ENCODE measurements around the gene RAB24. TPM values are rescaled to one million over a fixed set of nuclear protein-coding genes. Genes with fewer than 3 reads are reported as not detected.
"Not testable (repeated sequence)": the region's sequence is repeated elsewhere in the genome, so short reads cannot be mapped to it uniquely, and the experiment has no call there.

Gene RAB24
- total RNA-seq, 2 experiments from 2014 or later, result 44.1 to 48.8 TPM

GRCh38 chr5:177343000-177343399, 39.5 kb upstream of the RAB24 start:
- DNase-seq, H3K27ac Mint-ChIP-seq: not testable (repeated sequence)
- peaks cover 43% of the 10 kb centered on the region for H3K36me3 Mint-ChIP-seq (ENCODE audit: low read depth)

DNA sequence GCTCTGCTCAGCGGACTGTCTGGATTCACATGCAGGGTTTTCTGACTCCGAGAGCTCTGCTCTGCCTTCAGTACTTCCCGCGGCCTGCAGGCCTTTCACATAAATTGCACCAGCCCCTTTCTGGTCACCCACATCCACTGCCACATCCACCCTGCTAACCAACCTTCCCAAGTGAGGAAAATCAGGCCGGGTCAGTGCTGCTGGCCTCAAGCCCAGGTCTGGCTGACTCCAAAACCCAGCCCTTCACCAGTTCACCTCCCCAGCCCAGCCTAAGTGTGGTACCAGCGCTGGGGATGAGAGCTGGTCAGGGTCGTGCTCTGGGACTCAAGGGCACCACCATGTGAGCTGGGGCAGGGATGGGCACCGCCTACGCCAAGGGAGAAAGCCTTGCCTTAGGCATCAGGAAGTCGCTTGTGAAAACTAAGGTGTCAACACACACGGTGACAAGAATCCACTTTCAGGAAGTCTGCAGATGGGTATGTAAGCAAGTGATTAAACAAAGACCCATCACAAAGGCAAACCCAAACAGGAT, 35.7 kb upstream of the RAB24 start:
- ChIA-PET CTCF (no interaction called here), POLR2A (no interaction called here)
- H3K4me3 Mint-ChIP-seq, result no peak overlapping the region
- H3K9me3 Mint-ChIP-seq (ENCODE audit: insufficient read depth), result no peaks in the 10 kb centered on the region
- H3K36me3 Mint-ChIP-seq (ENCODE audit: low read depth), result peaks cover 55% of the 10 kb centered on the region
- DNase-seq, result no peak
- no peaks in the 10 kb centered on the region for H3K27me3 Mint-ChIP-seq (ENCODE audit: low read depth)
- peaks cover 38% of the 10 kb centered on the region for H3K4me1 Mint-ChIP-seq (ENCODE audit: low read depth)
- no peak for ATAC-seq
- H3K27ac Mint-ChIP-seq, result peak overlapping the region; percentile 60

More at GRCh38 chr5:177343000-177343399, 39.5 kb upstream of the RAB24 start:
- H3K9me3 Mint-ChIP-seq (ENCODE audit: insufficient read depth); ATAC-seq; H3K27me3 Mint-ChIP-seq (ENCODE audit: low read depth); POLR2A ChIA-PET; H3K4me3 Mint-ChIP-seq: not testable (repeated sequence)
- CTCF ChIA-PET, result interaction anchor here (1.3 kb wide), 1 partner anchor 14 kb away, joined by 4 read pairs; the partner anchor contains the start of gene RGS14
- H3K4me1 Mint-ChIP-seq (ENCODE audit: low read depth), result peaks cover 43% of the 10 kb centered on the region

GRCh38 chr5:177338251-177339106, 35.0 kb upstream of the RAB24 start:
- Mint-ChIP-seq H3K4me3 (no peak overlapping the region), H3K27me3 (ENCODE audit: low read depth) (no peaks in the 10 kb centered on the region), H3K4me1 (ENCODE audit: low read depth) (peaks cover 40% of the 10 kb centered on the region), H3K9me3 (ENCODE audit: insufficient read depth) (no peaks in the 10 kb centered on the region), H3K27ac (peak overlapping the region; percentile 50), H3K36me3 (ENCODE audit: low read depth) (peaks cover 58% of the 10 kb centered on the region)
- ChIA-PET CTCF (no interaction called here), POLR2A (no interaction called here)
- DNase-seq, result no peak
- no peak for ATAC-seq

DNA sequence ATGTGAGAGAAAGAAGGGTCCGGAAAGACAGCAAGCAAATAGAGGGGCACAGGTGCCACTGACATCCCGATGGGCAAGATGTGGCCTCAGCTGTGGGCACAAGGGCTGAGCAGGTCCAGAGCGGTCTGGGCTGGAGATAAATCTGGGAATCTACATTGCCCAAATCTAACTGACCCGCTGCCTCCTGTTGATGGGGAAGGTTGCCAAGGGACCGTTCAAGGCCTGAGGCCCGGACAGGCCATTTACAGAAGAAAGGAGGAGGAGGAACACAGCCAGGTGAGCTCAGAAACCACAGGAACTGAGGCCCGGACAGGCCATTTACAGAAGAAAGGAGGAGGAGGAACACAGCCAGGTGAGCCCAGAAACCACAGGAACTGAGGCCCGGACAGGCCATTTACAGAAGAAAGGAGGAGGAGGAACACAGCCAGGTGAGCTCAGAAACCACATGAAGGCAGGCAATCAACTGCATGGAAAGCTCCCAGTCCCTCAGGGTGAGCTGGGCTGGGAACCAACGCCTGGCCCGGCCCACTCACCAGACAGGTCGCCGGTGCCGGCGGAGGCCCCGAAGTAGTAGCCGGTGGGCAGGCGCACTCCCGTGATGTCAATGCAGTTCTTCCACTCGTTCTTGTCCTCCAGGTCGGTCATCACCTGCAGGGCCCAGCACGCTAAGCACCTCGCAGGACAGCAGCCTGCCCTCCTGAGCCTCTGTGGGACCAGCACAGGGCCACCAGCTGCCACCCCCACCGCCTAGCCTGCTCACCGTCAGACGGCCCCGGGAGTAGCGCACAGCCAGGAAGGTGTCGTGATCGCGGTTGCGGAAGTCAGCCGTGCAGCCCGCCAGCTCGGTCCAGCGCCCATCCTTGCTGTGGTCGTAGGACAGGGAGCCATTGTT, 33.3 kb upstream of the RAB24 start:
- Mint-ChIP-seq H3K27me3 (ENCODE audit: low read depth) (no peaks in the 10 kb centered on the region), H3K36me3 (ENCODE audit: low read depth) (peaks cover 62% of the 10 kb centered on the region), H3K4me1 (ENCODE audit: low read depth) (peaks cover 45% of the 10 kb centered on the region), H3K4me3 (no peak overlapping the region), H3K27ac (peak overlapping the region; percentile 57), H3K9me3 (ENCODE audit: insufficient read depth) (no peaks in the 10 kb centered on the region)
- ChIA-PET CTCF (interaction anchor here (0.8 to 1.7 kb wide), 10 partner anchors 10 to 223 kb away, joined by 3 to 11 read pairs (median 4); no protein-coding TSS in a partner anchor), POLR2A (no interaction called here)
- DNase-seq, result no peak
- ATAC-seq, result no peak

- H3K36me3 Mint-ChIP-seq (ENCODE audit: low read depth), result peaks cover 62% of the 10 kb centered on the region
- ATAC-seq (peak; percentile 77), DNase-seq (peak; percentile 48)
- peaks cover 50% of the 10 kb centered on the region for H3K4me1 Mint-ChIP-seq (ENCODE audit: low read depth)
- no peaks in the 10 kb centered on the region for H3K9me3 Mint-ChIP-seq (ENCODE audit: insufficient read depth)
- ChIA-PET POLR2A (interaction anchor here (1.2 kb wide), 1 partner anchor 16 kb away, joined by 3 read pairs; the partner anchor contains the start of gene LMAN2), CTCF (interaction anchor here (1.0 to 1.7 kb wide), 11 partner anchors 9 to 222 kb away, joined by 3 to 11 read pairs (median 4); no protein-coding TSS in a partner anchor)
- no peaks in the 10 kb centered on the region for H3K27me3 Mint-ChIP-seq (ENCODE audit: low read depth)
- peak overlapping the region; percentile 57 for H3K27ac Mint-ChIP-seq
- no peak overlapping the region for H3K4me3 Mint-ChIP-seq
These were observed 32.6 kb upstream of the RAB24 start for GRCh38 chr5:177336112-177336511.

GRCh38 chr5:177335701-177336065, 32.2 kb upstream of the RAB24 start:
- Mint-ChIP-seq H3K4me3 (no peak overlapping the region), H3K27ac (no peak overlapping the region), H3K4me1 (ENCODE audit: low read depth) (peaks cover 50% of the 10 kb centered on the region), H3K9me3 (ENCODE audit: insufficient read depth) (no peaks in the 10 kb centered on the region), H3K36me3 (ENCODE audit: low read depth) (peaks cover 62% of the 10 kb centered on the region), H3K27me3 (ENCODE audit: low read depth) (no peaks in the 10 kb centered on the region)
- ChIA-PET POLR2A (interaction anchor here (1.2 kb wide), 1 partner anchor 16 kb away, joined by 3 read pairs; the partner anchor contains the start of gene LMAN2), CTCF (interaction anchor here (0.6 to 1.7 kb wide), 12 partner anchors 8 to 222 kb away, joined by 3 to 11 read pairs (median 4); no protein-coding TSS in a partner anchor)
- ATAC-seq, result no peak
- DNase-seq, result no peak

- POLR2A ChIA-PET, result interaction anchor here (1.2 kb wide), 1 partner anchor 17 kb away, joined by 3 read pairs; the partner anchor contains the start of gene LMAN2
- Mint-ChIP-seq H3K36me3 (ENCODE audit: low read depth) (peaks cover 66% of the 10 kb centered on the region), H3K9me3 (ENCODE audit: insufficient read depth) (no peaks in the 10 kb centered on the region), H3K27ac (no peak overlapping the region), H3K4me1 (ENCODE audit: low read depth) (peaks cover 46% of the 10 kb centered on the region), H3K27me3 (ENCODE audit: low read depth) (no peaks in the 10 kb centered on the region), H3K4me3 (no peak overlapping the region)
- no peak for ATAC-seq
- no peak for DNase-seq
- CTCF ChIA-PET, result interaction anchor here (0.6 to 1.7 kb wide), 7 partner anchors 11 to 221 kb away, joined by 3 to 7 read pairs (median 4); no protein-coding TSS in a partner anchor
These were observed 31.5 kb upstream of the RAB24 start for GRCh38 chr5:177334781-177335700.

DNA sequence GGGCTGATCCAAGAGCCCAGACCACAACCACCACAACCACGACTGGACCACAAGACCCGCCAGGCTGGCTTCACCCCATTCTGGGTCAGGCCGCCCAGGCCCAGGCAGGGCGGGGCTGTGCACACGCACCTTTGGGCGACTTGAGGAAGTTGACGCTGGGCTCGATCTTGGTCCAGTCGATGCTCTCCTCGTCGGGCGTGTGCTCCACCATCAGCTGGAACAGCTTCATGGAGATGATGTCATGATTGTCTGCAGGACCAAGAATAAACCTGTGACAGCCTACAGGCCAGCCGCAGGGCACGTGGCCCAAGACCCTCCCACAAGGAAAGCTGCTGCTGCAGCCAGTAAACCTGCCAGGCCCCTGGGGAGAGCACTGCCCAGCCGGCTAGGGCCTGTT, 30.6 kb upstream of the RAB24 start:
- no peak overlapping the region for H3K4me3 Mint-ChIP-seq
- no peaks in the 10 kb centered on the region for H3K27me3 Mint-ChIP-seq (ENCODE audit: low read depth)
- no peaks in the 10 kb centered on the region for H3K9me3 Mint-ChIP-seq (ENCODE audit: insufficient read depth)
- H3K4me1 Mint-ChIP-seq (ENCODE audit: low read depth), result peaks cover 37% of the 10 kb centered on the region
- ChIA-PET POLR2A (interaction anchor here (0.8 kb wide), 1 partner anchor 17 kb away, joined by 3 read pairs; the partner anchor contains the start of gene LMAN2), CTCF (interaction anchor here (1.4 to 1.6 kb wide), 2 partner anchors 24 to 35 kb away, joined by 3 to 4 read pairs; no protein-coding TSS in a partner anchor)
- H3K27ac Mint-ChIP-seq, result no peak overlapping the region
- ATAC-seq, result no peak
- peaks cover 64% of the 10 kb centered on the region for H3K36me3 Mint-ChIP-seq (ENCODE audit: low read depth)
- no peak for DNase-seq

- H3K36me3 Mint-ChIP-seq (ENCODE audit: low read depth), result peaks cover 64% of the 10 kb centered on the region
- ATAC-seq (no peak), DNase-seq (no peak)
- peaks cover 33% of the 10 kb centered on the region for H3K4me1 Mint-ChIP-seq (ENCODE audit: low read depth)
- H3K27me3 Mint-ChIP-seq (ENCODE audit: low read depth), result no peaks in the 10 kb centered on the region
- POLR2A ChIA-PET, result interaction anchor here (0.8 kb wide), 1 partner anchor 18 kb away, joined by 3 read pairs; the partner anchor contains the start of gene LMAN2
- CTCF ChIA-PET, result interaction anchor here (1.1 to 1.6 kb wide), 3 partner anchors 24 to 110 kb away, joined by 3 to 4 read pairs (median 3); no protein-coding TSS in a partner anchor
- no peak overlapping the region for H3K4me3 Mint-ChIP-seq
- no peaks in the 10 kb centered on the region for H3K9me3 Mint-ChIP-seq (ENCODE audit: insufficient read depth)
- H3K27ac Mint-ChIP-seq, result no peak overlapping the region
These were observed 30.1 kb upstream of the RAB24 start for GRCh38 chr5:177333420-177334154.

DNA sequence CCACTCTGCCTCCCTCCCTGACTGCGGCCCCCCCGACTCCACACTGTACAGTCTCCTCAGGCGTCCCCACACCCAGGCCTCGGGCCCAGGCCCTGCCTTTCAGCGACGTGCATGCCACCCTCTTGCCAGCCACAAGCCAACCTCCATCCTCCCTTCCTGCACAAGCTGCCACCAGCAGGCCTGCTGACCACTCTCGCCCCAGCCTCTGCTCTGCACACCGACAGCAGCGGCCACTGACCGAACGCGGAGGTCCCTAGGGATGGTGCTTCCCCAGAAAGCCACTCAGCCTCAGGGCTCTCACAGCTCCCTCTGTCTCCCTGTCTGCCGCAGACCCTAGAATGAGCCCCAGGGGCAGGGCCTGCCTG, 29.4 kb upstream of the RAB24 start:
- Mint-ChIP-seq H3K27me3 (ENCODE audit: low read depth) (no peaks in the 10 kb centered on the region), H3K9me3 (ENCODE audit: insufficient read depth) (no peaks in the 10 kb centered on the region), H3K36me3 (ENCODE audit: low read depth) (peaks cover 63% of the 10 kb centered on the region), H3K4me3 (no peak overlapping the region), H3K4me1 (ENCODE audit: low read depth) (peaks cover 38% of the 10 kb centered on the region), H3K27ac (peak overlapping the region; percentile 25)
- no peak for DNase-seq
- POLR2A ChIA-PET, result no interaction called here
- no peak for ATAC-seq
- CTCF ChIA-PET, result interaction anchor here (1.1 to 1.6 kb wide), 3 partner anchors 18 to 111 kb away, joined by 3 to 4 read pairs (median 4); no protein-coding TSS in a partner anchor

Measured in activated CD8-positive, alpha-beta T cell treated with anti-CD3 and anti-CD28 coated beads, Interleukin-2, amount 10 ng/mL, durations not matched to agents 7 days and 5 days (primary cell).